ENCODE measurements around the gene SNX8.

Gene SNX8

DNA sequence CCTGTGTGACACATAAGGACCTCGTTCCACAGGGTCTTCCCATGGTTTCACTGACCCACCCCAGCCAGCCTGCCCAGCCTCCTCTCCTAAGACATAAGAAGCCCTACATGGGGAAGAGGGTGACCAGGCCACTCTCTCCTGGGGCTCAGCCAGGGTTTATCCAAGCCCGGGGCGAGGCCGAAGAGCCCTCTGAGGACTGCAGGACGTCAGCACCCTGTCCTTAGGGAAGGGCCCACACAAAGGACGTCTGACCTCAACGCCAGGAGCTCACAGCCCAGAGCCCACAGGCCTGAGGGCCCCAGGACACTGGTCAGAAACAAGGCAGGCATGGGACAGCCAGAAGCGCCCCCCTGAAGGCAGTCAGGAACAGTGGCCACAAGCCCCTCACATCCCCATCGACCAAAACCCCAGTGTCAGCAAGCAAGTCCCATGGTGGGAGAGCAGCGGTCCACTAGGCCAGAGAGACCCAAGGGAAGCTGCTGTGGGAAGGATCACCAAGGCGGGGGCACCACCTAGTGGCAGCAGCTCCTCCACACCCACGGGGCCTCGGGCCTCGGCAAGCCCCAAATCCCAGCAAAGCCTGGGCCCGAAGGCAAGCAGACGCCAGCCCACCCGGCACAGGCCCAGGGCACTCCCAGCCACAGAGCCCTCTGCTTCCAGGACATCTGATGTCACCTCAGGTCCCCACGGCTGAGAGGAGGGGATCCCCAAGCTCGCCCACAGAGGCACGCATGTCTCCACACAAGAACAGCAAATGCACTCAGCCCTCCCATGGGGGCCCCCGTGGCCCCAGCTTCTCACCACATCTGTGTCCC lies 104.9 kb downstream of the SNX8 start:
- TF ChIP-seq, protein P1, sequence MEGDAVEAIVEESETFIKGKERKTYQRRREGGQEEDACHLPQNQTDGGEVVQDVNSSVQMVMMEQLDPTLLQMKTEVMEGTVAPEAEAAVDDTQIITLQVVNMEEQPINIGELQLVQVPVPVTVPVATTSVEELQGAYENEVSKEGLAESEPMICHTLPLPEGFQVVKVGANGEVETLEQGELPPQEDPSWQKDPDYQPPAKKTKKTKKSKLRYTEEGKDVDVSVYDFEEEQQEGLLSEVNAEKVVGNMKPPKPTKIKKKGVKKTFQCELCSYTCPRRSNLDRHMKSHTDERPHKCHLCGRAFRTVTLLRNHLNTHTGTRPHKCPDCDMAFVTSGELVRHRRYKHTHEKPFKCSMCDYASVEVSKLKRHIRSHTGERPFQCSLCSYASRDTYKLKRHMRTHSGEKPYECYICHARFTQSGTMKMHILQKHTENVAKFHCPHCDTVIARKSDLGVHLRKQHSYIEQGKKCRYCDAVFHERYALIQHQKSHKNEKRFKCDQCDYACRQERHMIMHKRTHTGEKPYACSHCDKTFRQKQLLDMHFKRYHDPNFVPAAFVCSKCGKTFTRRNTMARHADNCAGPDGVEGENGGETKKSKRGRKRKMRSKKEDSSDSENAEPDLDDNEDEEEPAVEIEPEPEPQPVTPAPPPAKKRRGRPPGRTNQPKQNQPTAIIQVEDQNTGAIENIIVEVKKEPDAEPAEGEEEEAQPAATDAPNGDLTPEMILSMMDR (conservative IDR thresholded peaks at IDR 0.05; ENCODE audit: low read length), result peak; percentile 87
- no peak overlapping the region for H3K4me3 ChIP-seq (ENCODE audit: low read length)
- DNase-seq (ENCODE audit: low read depth), result peak; percentile 78

DNA sequence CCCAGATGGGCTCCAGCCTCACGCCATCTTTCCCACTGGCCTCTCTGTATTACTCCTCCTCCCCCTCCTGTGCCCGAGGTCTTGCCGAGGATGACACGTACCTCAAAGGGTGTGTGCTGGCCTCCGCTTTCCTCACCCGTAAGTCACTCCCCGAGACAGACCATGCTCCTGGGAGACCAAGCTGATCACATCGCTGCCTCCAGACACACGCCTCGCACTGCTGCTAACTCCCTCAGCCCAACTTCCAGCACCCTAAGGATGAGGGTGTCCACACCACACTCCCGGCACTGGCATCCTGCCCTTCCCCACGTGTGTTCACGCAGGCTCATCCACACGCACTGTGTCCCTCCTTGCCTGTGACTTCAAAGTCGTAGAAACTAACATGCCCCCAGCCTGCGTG lies 105.5 kb downstream of the SNX8 start:
- H3K4me3 ChIP-seq (ENCODE audit: low read length), result no peak overlapping the region
- DNase-seq (ENCODE audit: low read depth), result no peak
- TF ChIP-seq, protein P1 (conservative IDR thresholded peaks at IDR 0.05; ENCODE audit: low read length), result no peak

DNA sequence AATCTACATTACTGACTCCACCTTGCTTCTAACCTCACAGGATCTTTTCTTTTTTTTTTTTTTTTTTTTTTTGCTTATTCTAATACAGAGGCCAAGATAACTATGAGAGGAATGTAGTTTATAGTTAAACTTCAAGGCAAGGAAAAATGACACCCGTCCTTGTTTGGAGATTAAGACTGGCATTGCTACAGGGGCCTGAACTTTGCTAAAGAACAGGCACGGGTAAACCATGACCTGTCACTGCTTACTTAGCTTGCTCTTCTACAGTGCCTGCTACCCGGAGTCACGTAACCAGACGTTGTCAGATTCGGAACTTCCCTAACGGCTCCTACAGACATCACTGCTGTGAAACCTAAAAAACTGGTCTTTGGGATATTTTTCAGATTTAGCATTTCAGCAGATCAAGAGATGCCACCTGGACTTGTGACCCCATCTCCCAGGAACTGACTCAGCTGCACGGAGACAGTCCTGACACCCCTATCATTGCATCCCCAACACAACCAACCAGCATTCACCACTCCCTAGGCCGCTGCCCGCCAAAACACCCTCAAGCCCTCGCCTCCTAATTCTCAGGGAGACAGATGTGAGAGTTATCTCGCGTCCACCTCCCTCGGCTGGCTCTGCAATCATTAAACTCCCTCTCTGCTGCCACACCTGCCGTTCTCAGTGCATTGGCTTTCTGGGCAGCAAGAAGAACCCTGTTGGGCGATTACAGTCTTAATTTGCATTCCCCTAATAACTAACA lies 109.0 kb downstream of the SNX8 start:
- no peak overlapping the region for H3K4me3 ChIP-seq (ENCODE audit: low read length)
- TF ChIP-seq, protein P1 (conservative IDR thresholded peaks at IDR 0.05; ENCODE audit: low read length), result no peak
- DNase-seq (ENCODE audit: low read depth), result no peak

DNA sequence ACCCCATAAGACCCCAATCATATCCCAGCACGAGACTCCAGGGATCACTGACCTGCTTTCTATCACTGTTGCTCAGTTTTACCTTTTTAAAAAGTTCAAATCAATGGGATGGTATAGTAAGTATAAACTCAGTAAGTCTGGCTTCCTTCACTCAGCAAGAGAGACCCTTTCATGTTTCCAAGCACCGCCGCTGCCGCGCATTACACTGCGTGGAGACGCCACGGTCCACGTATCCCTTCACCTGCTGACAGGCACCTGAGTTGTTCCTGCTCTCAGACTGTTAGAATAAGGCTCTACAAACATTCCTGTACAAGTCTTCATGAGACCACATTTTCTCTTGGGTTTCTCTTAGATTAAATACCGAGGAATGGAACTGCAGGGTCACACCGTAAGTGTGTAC lies 109.8 kb downstream of the SNX8 start:
- H3K4me3 ChIP-seq (ENCODE audit: low read length), result no peak overlapping the region
- DNase-seq (ENCODE audit: low read depth), result no peak
- TF ChIP-seq, protein P1 (conservative IDR thresholded peaks at IDR 0.05; ENCODE audit: low read length), result no peak

DNA sequence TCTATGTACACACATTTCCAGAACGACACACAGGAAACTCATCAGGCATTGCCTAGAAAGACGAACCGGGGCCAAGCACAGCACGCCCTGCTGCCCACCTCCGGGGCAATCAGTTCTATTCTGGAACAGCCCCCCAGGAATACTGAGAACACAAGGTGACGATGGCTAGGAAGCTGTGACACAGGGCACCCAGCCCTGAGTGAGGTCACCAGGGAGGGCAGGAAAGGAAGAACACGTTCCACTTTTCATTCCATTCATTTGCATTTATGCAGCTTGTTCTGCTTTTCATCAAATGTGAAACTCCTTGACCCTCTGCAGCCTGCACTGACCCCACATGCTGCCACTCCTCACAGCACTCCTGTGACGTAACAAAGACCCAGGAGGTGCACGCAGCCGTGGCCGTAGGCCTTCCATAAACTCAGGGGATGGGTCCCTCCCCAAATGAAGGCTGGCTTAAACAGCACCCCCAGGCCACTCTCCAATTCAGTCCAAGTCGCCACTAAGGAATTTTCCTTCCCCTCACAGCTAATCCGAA lies 110.4 kb downstream of the SNX8 start:
- DNase-seq (ENCODE audit: low read depth), result no peak
- H3K4me3 ChIP-seq (ENCODE audit: low read length), result no peak overlapping the region
- TF ChIP-seq, protein P1 (conservative IDR thresholded peaks at IDR 0.05; ENCODE audit: low read length), result no peak

DNA sequence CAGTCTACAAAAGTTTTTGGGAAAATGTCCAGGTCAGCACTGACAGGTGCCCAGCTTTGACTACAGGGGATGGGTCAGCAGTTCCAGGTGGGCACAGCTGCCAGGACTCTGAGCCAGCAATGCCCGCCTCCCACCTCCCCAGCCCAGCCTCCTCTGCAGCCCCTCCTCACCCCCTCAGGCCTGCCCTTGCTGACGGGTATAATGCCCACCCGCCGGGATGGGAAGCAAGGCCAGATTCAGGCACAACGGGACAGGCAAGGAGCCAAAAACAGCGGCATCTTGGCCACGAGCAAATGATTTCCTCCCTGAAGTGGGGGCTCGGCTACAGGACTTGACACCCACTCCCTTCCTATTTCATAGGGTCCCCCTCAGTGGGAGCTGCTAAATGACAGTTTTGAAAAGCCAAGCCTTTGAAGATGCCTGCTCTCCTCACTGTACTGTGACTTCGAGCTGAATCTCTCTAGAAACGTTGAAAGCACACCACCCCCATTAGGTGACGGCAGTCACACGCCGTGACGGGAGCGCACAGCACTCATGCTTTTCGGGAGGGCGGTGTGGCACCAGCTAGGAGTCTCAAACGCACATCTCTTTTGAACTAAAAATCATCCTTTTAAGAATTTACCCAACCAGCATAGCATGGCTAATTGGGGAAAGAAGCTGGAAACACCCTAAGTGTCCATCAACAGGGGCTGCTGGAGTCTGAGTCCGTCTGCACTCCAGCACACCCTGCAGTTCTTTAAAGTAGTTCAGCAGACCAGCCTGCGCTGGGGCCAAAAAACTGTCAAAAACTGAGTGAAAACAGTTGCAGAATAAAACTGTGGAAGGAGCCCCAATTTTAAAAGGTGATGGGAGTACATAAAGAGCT lies 111.1 kb downstream of the SNX8 start:
- TF ChIP-seq, protein P1 (conservative IDR thresholded peaks at IDR 0.05; ENCODE audit: low read length), result no peak
- no peak overlapping the region for H3K4me3 ChIP-seq (ENCODE audit: low read length)
- no peak for DNase-seq (ENCODE audit: low read depth)

Data from AG10803 (cell line).